ENCODE data around the gene SUFU.

Gene SUFU

GRCh38 chr10:102579328-102579727 is 75.6 kb downstream of the SUFU start:
- Histone ChIP-seq H3K36me3 (ENCODE audit: insufficient read depth, low read length) (no peaks in the 10 kb centered on the region), H4K20me1 (ENCODE audit: insufficient read depth, low read length) (peaks cover 14% of the 10 kb centered on the region; the same call in 1 of the 2 replicates), H3K9ac (ENCODE audit: low read depth, low read length) (no peak overlapping the region), H3K27me3 (ENCODE audit: insufficient read depth, low read length, poor library complexity) (no peaks in the 10 kb centered on the region), H3K9me3 (ENCODE audit: insufficient read depth, low read length, severe bottlenecking) (no peaks in the 10 kb centered on the region), H2AFZ (ENCODE audit: low read depth, low read length) (no peak overlapping the region), H3K4me3 (ENCODE audit: low read depth in 1 of 2, low read length in 2 of 2) (no peak overlapping the region), H3K79me2 (ENCODE audit: insufficient read depth, low read length) (no peaks in the 10 kb centered on the region), H3K4me1 (ENCODE audit: insufficient read depth, low read length) (no peaks in the 10 kb centered on the region), H3K27ac (ENCODE audit: low read length) (no peak overlapping the region), H3K4me2 (ENCODE audit: insufficient read depth, low read length) (no peak overlapping the region)
- ATAC-seq (ENCODE audit: insufficient read depth, low read depth) (no peak), DNase-seq (no peak)
- TF ChIP-seq CTCF (IDR thresholded peaks at IDR 0.05; ENCODE audit: borderline replicate concordance, extremely low read depth, low read length, poor library complexity, severe bottlenecking) = no peak
- no peak for TF ChIP-seq EZH2 (IDR thresholded peaks at IDR 0.05; ENCODE audit: borderline replicate concordance, low read depth, low read length, severe bottlenecking)

- no peak for ATAC-seq (ENCODE audit: insufficient read depth, low read depth)
- Histone ChIP-seq H3K9ac (ENCODE audit: low read depth, low read length) (no peak overlapping the region), H3K4me3 (ENCODE audit: low read depth in 1 of 2, low read length in 2 of 2) (no peak overlapping the region), H2AFZ (ENCODE audit: low read depth, low read length) (no peak overlapping the region), H3K36me3 (ENCODE audit: insufficient read depth, low read length) (no peaks in the 10 kb centered on the region), H4K20me1 (ENCODE audit: insufficient read depth, low read length) (peaks cover 14% of the 10 kb centered on the region; the same call in 1 of the 2 replicates), H3K4me2 (ENCODE audit: insufficient read depth, low read length) (no peak overlapping the region), H3K79me2 (ENCODE audit: insufficient read depth, low read length) (no peaks in the 10 kb centered on the region), H3K27ac (ENCODE audit: low read length) (no peak overlapping the region), H3K9me3 (ENCODE audit: insufficient read depth, low read length, severe bottlenecking) (no peaks in the 10 kb centered on the region), H3K27me3 (ENCODE audit: insufficient read depth, low read length, poor library complexity) (no peaks in the 10 kb centered on the region), H3K4me1 (ENCODE audit: insufficient read depth, low read length) (no peaks in the 10 kb centered on the region)
- DNase-seq = no peak
- TF ChIP-seq EZH2 (IDR thresholded peaks at IDR 0.05; ENCODE audit: borderline replicate concordance, low read depth, low read length, severe bottlenecking) (no peak), CTCF (IDR thresholded peaks at IDR 0.05; ENCODE audit: borderline replicate concordance, extremely low read depth, low read length, poor library complexity, severe bottlenecking) (no peak)
These were observed 76.5 kb downstream of the SUFU start for GRCh38 chr10:102580230-102580629.

GRCh38 chr10:102581401-102581800 is 77.6 kb downstream of the SUFU start:
- no peak overlapping the region for H3K27ac ChIP-seq (ENCODE audit: low read length)
- no peak for DNase-seq
- TF ChIP-seq EZH2 (IDR thresholded peaks at IDR 0.05; ENCODE audit: borderline replicate concordance, low read depth, low read length, severe bottlenecking) = no peak

GRCh38 chr10:102581981-102582580 is 78.3 kb downstream of the SUFU start:
- no peak overlapping the region for H3K27ac ChIP-seq (ENCODE audit: low read length)
- no peaks in the 10 kb centered on the region for H3K4me1 ChIP-seq (ENCODE audit: insufficient read depth, low read length)
- DNase-seq = no peak
- no peaks in the 10 kb centered on the region for H3K27me3 ChIP-seq (ENCODE audit: insufficient read depth, low read length, poor library complexity)
- no peak overlapping the region for H2AFZ ChIP-seq (ENCODE audit: low read depth, low read length)
- H3K4me3 ChIP-seq (ENCODE audit: low read depth in 1 of 2, low read length in 2 of 2) = no peak overlapping the region
- no peaks in the 10 kb centered on the region for H3K9me3 ChIP-seq (ENCODE audit: insufficient read depth, low read length, severe bottlenecking)
- TF ChIP-seq CTCF (IDR thresholded peaks at IDR 0.05; ENCODE audit: borderline replicate concordance, extremely low read depth, low read length, poor library complexity, severe bottlenecking) (no peak), EZH2 (IDR thresholded peaks at IDR 0.05; ENCODE audit: borderline replicate concordance, low read depth, low read length, severe bottlenecking) (no peak)
- no peak overlapping the region for H3K9ac ChIP-seq (ENCODE audit: low read depth, low read length)
- ATAC-seq (ENCODE audit: insufficient read depth, low read depth) = no peak
- H4K20me1 ChIP-seq (ENCODE audit: insufficient read depth, low read length) = peaks cover 14% of the 10 kb centered on the region; the same call in 1 of the 2 replicates
- H3K36me3 ChIP-seq (ENCODE audit: insufficient read depth, low read length) = no peaks in the 10 kb centered on the region
- H3K79me2 ChIP-seq (ENCODE audit: insufficient read depth, low read length) = no peaks in the 10 kb centered on the region
- H3K4me2 ChIP-seq (ENCODE audit: insufficient read depth, low read length) = no peak overlapping the region

More at GRCh38 chr10:102581401-102581800, 77.6 kb downstream of the SUFU start:
- ATAC-seq (ENCODE audit: insufficient read depth, low read depth) = no peak
- no peak overlapping the region for H3K9ac ChIP-seq (ENCODE audit: low read depth, low read length)
- no peaks in the 10 kb centered on the region for H3K4me1 ChIP-seq (ENCODE audit: insufficient read depth, low read length)
- H3K79me2 ChIP-seq (ENCODE audit: insufficient read depth, low read length) = no peaks in the 10 kb centered on the region
- no peak overlapping the region for H3K4me3 ChIP-seq (ENCODE audit: low read depth in 1 of 2, low read length in 2 of 2)
- no peaks in the 10 kb centered on the region for H3K9me3 ChIP-seq (ENCODE audit: insufficient read depth, low read length, severe bottlenecking)
- peaks cover 14% of the 10 kb centered on the region; the same call in 1 of the 2 replicates for H4K20me1 ChIP-seq (ENCODE audit: insufficient read depth, low read length)
- H3K36me3 ChIP-seq (ENCODE audit: insufficient read depth, low read length) = no peaks in the 10 kb centered on the region
- H2AFZ ChIP-seq (ENCODE audit: low read depth, low read length) = no peak overlapping the region
- H3K4me2 ChIP-seq (ENCODE audit: insufficient read depth, low read length) = no peak overlapping the region
- H3K27me3 ChIP-seq (ENCODE audit: insufficient read depth, low read length, poor library complexity) = no peaks in the 10 kb centered on the region
